Measurements from ENCODE around the gene CTDSPL.

GRCh38 chr3:38026856-38027255 lies 165.2 kb downstream of the CTDSPL start:
- TF ChIP-seq CTCF (conservative IDR thresholded peaks at IDR 0.05; ENCODE audit: low read depth, low read length) (no peak), EZH2 (IDR thresholded peaks at IDR 0.05; ENCODE audit: borderline replicate concordance, low read depth, low read length, poor library complexity, severe bottlenecking) (no peak)

Data from A673 (cell line).